Stimulated activated CD4-positive, alpha-beta T cell treated with anti-CD3 and anti-CD28 coated beads, Interleukin-15, amount 100 ng/mL, for 1 hour (primary cell): ENCODE data around the gene KCNMA1.

Experiments
- DNase-seq, 2 donors: peaks; one replicate each; pipeline ENCODE4 v3.0.0-alpha.2; 2020; ENCODE audit warnings: low read depth in 1 of 2, low spot score in 1 of 2

The KCNMA1 gene

GRCh38 chr10:77494327-77494726 is 143.3 kb downstream of the KCNMA1 start:
- DNase-seq, result no peak

DNA sequence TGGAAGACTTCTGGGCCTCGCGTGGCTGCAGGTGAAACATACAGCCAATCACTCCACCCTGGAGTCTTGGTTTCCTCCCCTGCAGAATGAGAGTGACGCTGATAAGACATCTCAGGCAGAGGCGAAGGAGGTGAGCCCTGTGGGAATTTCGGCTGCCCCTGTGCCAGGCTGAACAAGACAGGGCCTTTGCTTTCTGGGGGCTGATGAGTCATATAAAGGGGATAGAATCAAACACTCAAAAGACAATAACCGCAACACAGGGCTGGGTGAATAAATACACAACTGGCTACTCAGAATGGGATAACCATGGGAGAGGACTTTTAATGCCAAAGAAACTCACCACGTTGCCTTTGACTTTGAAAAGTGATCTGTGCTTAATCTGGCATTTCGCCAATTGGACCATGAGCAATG is 143.8 kb downstream of the KCNMA1 start:
- DNase-seq, result no peak

DNA sequence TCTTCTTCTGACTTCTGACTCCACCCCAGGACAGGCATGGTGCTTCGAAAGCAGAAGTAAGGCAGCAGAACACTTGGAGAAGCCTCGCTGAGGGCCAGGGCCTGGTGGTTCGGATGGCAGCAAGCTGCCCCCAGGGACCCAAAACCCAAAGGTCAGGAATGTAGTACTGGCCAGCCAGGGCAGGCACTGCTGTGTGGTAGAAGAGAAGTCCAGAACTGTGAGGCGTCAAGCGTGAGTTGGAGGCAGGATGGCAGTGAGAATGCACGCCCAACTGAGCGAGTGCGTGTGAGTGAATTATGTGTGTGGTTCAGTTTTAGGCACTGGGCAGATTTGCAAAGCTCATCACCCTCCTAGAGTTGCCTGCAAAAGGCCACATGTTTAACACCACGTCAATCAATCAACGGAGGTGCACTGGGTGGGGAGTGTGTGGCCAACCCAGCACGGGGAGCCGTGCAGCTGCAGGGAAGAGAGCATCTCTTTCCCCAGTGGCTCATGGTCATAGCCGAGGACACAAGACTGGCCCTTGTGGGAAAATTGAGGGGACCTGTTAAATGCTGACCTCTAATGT is 144.3 kb downstream of the KCNMA1 start:
- no peak for DNase-seq

GRCh38 chr10:77492368-77492994 is 145.1 kb downstream of the KCNMA1 start:
- no peak for DNase-seq

DNA sequence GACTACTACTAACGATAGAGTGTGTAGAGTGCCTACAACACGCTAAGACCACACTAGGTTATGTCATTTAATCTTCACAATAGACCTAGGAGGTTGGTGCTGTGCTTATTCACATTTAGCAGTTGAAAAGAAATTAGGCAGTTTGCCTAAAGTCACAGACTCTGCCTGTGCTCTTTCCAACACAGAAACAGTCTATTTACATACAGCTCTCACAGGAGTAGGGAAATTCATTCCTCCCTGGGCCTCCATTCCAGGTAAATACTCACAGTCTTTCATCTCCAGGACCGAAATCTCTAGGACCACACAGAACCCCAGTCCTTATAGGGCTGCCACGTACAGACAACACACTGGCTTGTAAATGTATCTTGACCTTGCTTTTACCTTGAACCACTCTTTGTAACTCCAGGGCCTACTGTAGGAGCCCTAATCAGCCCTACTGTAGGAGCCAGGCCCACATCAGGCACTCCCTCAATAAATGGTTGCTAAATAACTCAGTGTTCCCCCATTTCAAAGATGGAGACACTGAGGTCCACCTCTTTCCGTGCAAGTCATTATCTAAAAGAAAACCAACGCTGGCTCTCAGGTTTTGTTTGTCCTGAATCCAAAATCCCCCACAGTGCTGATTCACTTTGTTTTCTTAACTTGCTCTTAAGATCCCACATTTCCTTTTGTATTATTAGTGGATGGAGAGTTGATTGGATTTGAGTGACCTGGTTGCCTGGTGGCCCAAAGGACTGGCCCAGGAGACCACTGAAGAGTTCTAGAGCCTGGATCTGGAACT is 146.9 kb downstream of the KCNMA1 start:
- no peak for DNase-seq

- no peak for DNase-seq
Observed at GRCh38 chr10:77486517-77486916, 151.1 kb downstream of the KCNMA1 start.

DNA sequence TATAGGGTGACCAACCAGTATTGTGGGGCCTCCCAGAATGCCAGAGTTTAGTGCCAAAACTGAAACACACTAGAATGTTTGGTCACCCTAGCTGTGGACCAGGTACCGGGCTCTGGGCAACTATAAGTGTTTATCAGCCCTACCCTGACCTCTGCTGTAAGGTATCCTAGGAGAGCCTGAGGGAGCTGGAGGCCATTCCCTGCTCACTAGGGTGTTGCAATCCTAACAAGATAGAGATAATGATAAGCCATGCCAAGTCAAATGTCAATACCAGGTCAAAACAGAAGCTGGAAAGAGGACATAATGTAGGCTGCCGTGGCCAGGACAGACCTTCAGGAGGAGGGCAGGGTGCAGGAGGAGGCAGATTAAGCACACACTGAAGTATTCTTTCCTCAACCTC is 151.8 kb downstream of the KCNMA1 start:
- DNase-seq, result no peak

DNA sequence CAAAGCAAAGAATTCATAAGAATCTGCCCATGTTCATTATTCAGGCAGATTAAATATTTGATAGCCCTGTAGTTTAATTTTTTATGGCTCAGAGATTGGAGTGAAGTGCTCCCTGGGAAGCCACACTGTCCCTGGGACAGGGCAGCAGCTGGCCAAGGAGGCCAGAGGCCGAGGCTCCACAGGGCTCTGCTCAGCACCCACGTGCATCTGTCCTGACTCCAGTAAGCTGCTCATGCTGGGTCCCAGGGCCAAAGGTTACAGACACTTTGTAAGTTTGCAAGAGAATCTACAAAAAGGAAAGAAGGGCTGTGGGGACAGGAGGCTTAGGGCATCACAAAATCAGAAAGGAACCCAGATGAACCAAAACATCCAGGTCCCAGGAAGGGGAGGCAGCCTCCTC is 155.5 kb downstream of the KCNMA1 start:
- DNase-seq, result no peak

DNA sequence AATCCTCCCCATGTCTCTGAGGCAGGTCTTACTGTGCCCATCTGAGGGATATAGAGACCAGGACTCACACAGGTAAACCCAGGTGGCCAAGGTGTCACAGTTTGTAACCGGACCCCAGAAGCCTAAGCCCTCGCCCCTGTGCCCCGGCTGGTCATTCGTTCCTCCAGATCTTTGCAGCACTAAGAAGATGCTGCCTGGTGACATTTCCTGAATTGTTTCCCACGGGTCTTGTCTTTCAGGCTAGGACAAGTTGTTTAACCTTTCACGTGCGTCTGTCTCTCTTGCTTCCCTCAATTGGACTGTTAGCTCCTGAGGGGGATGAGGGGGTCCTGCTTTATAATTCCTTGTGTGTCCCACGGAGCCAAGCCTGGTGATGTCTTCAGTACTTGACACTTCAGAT is 158.0 kb downstream of the KCNMA1 start:
- DNase-seq, result no peak

GRCh38 chr10:77478962-77479359 is 158.6 kb downstream of the KCNMA1 start:
- no peak for DNase-seq

DNA sequence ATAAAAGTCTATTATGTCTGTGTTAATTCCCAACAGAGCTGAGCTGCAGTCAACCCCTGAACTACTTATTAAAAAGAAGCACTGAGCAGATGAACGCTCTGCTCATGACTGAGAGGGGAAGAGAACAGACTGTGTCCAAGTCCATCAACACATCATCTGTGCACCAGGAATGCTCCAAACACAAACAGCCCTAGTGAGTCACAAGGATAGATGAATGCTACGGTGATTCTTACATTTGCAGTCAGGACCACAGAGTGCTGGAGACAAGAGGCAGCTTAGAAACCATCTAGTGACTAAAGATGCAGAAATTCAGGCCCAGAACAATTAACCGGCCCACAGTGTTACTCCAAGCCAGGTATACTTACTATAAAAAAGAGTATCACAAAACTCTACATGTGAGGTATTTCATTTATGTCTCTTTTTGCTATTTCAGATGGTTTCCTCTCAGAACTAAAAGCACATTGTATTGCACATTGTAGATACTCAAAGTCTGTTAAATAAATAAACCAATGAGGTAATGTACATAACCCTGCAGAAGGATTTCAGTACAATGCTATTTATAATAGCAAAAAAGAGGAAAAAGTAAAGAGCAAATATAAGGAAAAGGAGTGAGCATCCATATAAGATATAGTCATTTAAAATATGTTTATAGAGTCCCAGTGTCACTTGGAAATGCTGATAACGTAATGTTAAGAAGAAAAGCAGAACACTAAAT is 159.2 kb downstream of the KCNMA1 start:
- no peak for DNase-seq

DNA sequence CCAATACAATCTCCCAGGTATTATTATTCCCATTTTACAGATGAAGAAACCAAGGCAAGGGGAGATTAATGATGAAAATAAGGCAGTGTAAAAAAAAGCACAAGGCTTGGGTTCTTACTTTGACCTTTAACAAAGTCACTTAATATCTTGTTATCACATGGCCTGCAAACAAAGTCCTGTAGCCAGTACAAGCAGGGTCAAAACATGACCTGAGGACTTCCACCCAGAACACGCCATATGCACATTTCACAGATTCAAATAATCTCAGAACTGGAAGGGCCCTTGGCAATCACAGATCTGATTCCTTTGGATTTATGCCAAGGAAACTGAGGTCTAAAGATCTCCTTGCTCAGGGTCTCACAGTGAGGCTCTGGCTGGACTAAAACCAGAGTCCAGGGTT is 162.1 kb downstream of the KCNMA1 start:
- no peak for DNase-seq

- no peak for DNase-seq
Observed at GRCh38 chr10:77474939-77475338, 162.7 kb downstream of the KCNMA1 start.

DNA sequence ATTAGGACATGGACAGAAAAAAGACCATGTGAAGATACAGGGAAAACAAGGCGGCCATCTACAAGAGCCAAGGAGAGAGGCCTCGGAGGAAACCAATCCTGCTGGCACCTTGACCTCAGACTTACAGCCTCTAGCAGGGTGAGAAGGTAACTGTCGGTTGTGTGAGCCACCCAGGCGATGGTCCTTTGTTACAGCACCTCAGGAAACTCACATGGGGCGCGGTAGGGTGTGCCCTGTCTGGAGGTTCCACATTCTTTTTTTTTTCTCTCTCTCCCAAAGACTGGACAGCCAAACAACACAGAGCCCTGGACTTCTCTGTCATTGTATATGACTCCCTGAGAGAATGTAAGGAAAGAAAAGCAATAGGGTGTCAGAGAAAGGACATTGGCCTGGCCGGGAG is 163.2 kb downstream of the KCNMA1 start:
- DNase-seq, result no peak

GRCh38 chr10:77472146-77472545 is 165.5 kb downstream of the KCNMA1 start:
- no peak for DNase-seq

- DNase-seq, result no peak
Observed at GRCh38 chr10:77471069-77471536, 166.5 kb downstream of the KCNMA1 start.

DNA sequence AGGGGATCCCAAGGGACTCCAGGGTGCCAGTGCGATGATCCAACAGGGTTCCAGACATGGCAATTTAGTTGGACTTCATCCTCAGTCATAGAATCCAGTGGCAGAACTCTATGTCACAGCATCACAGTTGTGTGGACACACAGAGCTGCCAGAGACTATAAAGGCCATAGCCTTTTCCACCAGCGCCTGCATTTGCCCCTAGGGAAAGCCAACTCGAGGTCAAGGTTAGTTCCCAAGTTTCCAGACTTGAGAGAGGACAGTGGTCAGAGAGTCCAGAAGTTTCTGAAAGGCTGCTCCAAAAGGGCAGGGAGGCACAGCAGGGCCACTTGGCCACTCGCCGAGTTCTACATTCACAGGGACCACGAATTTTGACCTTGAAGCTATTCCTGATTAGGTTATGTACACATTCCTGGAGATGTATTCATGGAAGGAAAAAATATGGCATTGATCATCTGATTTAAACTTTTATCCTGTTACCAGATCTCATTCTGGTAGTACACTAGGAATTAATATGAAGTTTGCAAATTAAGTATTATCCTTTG is 170.1 kb downstream of the KCNMA1 start:
- no peak for DNase-seq

DNA sequence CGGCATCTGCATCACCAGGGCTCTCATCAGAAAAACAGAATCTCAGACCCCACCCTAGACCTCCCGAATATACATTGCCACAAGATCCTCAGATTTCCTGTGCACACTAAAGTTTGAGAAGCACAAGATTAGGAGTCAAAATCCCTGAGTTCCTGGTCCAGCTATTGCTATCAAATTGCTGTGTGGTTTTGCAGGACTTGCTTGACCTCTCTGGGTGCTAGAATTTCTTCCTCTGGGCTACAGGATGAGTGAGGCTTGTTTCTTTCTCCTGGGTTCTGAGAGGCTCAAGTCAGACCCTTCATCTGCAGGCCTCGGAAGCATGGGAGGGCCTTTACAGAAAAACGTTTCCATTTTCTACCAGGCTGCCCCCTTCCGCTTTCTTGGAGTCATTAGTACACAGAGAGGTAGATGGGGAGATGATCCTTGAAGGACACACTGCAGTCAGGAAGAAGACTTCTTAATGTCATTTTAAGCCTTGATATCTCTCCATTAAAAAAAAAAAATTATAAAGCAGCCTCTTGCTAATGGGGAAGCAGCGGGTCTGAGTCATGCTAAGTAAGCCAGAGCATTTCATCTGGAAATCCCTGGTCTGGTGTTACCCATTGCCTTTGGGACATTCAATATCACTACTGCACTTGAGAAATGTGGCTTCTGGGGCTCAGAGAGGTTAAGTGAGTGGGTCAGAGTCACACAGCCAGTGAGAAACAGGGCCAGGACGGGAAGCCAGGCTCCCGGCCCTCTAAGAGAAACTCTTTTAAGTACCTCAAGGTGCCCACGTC is 173.5 kb downstream of the KCNMA1 start:
- no peak for DNase-seq

- no peak for DNase-seq
Observed at GRCh38 chr10:77463499-77463898, 174.1 kb downstream of the KCNMA1 start.

- DNase-seq, result no peak
Observed at GRCh38 chr10:77461636-77462296, 175.8 kb downstream of the KCNMA1 start.
